Mesothelial cell of epicardium (in vitro differentiated cells): ENCODE data around the gene RPP38. TPM values are rescaled to one million over a fixed set of nuclear protein-coding genes. Genes with fewer than 3 reads are reported as not detected.

Experiments
- DNase-seq, 2 experiments: peaks; one replicate each; pipeline ENCODE4 v3.0.0; 2021; ENCODE audit warnings: low spot score in 2 of 2; ENCODE audit not compliant: unreplicated experiment in 2 of 2
- H3K27ac Mint-ChIP-seq: 2 replicates; pipeline ENCODE4 v1.8.0; 2021; ENCODE audit warnings: mixed read lengths
- H3K27me3 Mint-ChIP-seq: 2 replicates; pipeline ENCODE4 v1.8.0; 2021; ENCODE audit warnings: low read depth, mixed read lengths
- H3K36me3 Mint-ChIP-seq: 2 replicates; pipeline ENCODE4 v1.8.0; 2021; ENCODE audit warnings: mixed read lengths
- H3K4me1 Mint-ChIP-seq: 2 replicates; pipeline ENCODE4 v1.8.0; 2021; ENCODE audit warnings: mixed read lengths
- H3K4me3 Mint-ChIP-seq: 2 replicates; pipeline ENCODE4 v1.8.0; 2021; ENCODE audit warnings: mild to moderate bottlenecking, moderate library complexity, mixed read lengths
- H3K9me3 Mint-ChIP-seq: 2 replicates; pipeline ENCODE4 v1.8.0; 2021; ENCODE audit warnings: mixed read lengths
- total RNA-seq: library from RNA; stranded (reverse); gene quantifications from 3 replicates; pipeline ENCODE4 v1.2.1, GENCODE V29; 2021
- TF ChIP-seq, protein P1 (sequence below): fragments of 200-600 bp; sonication (generic); IDR thresholded peaks from one replicate; pipeline ENCODE4 v1.5.0; 2021; ENCODE audit warnings: antibody characterized with exemption; ENCODE audit not compliant: unreplicated experiment

RPP38 gene
- total RNA-seq, 1 donor from 2014 or later, result 16.0 TPM

DNA sequence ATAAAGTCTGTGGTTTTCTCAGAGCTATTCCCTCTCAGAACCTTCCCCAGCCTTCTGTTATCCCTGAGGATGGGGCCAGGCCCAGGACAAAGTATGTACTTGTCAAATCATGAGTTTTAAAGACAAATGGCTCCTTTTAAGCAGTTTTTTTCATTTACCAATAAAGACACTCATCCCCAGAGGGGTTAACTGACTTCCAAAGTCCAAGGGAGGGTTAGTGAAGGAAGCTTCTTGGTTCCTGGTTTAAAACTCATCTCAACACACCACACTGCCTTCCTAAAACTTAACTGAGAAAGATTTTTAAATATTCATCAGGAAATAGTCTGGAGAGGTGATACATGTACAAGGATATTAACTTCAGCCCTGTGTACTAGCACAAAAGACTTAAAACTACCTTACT lies 55.4 kb downstream of the RPP38 start:
- H3K9me3 Mint-ChIP-seq, result no peaks in the 10 kb centered on the region
- no peak overlapping the region for H3K4me3 Mint-ChIP-seq
- peaks cover 6% of the 10 kb centered on the region for H3K36me3 Mint-ChIP-seq
- TF ChIP-seq, protein P1, sequence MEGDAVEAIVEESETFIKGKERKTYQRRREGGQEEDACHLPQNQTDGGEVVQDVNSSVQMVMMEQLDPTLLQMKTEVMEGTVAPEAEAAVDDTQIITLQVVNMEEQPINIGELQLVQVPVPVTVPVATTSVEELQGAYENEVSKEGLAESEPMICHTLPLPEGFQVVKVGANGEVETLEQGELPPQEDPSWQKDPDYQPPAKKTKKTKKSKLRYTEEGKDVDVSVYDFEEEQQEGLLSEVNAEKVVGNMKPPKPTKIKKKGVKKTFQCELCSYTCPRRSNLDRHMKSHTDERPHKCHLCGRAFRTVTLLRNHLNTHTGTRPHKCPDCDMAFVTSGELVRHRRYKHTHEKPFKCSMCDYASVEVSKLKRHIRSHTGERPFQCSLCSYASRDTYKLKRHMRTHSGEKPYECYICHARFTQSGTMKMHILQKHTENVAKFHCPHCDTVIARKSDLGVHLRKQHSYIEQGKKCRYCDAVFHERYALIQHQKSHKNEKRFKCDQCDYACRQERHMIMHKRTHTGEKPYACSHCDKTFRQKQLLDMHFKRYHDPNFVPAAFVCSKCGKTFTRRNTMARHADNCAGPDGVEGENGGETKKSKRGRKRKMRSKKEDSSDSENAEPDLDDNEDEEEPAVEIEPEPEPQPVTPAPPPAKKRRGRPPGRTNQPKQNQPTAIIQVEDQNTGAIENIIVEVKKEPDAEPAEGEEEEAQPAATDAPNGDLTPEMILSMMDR, result no peak
- no peaks in the 10 kb centered on the region for H3K27me3 Mint-ChIP-seq
- no peak overlapping the region for H3K27ac Mint-ChIP-seq
- peaks cover 6% of the 10 kb centered on the region for H3K4me1 Mint-ChIP-seq
- no peak for DNase-seq

Other genes with a start within 250 kb of the RPP38 start
- 24.3 to 25.8 TPM (median 24.7 TPM) in 3 replicates for gene SUV39H2, start 218.5 kb upstream of the RPP38 start, total RNA-seq
- gene DCLRE1C, start 143.3 kb upstream of the RPP38 start, total RNA-seq, result 9.4 to 11.9 TPM (median 10.5 TPM) in 3 replicates
- gene MEIG1, start 138.0 kb upstream of the RPP38 start, total RNA-seq, result 0.56 to 0.77 TPM in 2 of 3 replicates, not detected in the other
- 0.54 to 0.84 TPM (median 0.69 TPM) in 3 replicates for gene OLAH, start 53.4 kb upstream of the RPP38 start, total RNA-seq
- gene ACBD7, start 8.6 kb upstream of the RPP38 start, total RNA-seq, result 2.1 to 3.1 TPM (median 2.4 TPM) in 3 replicates
- 19.3 to 21.9 TPM (median 20.0 TPM) in 3 replicates for gene NMT2, start 71.3 kb downstream of the RPP38 start, total RNA-seq